Measurements from ENCODE around the gene FOXK2.

The FOXK2 gene

DNA sequence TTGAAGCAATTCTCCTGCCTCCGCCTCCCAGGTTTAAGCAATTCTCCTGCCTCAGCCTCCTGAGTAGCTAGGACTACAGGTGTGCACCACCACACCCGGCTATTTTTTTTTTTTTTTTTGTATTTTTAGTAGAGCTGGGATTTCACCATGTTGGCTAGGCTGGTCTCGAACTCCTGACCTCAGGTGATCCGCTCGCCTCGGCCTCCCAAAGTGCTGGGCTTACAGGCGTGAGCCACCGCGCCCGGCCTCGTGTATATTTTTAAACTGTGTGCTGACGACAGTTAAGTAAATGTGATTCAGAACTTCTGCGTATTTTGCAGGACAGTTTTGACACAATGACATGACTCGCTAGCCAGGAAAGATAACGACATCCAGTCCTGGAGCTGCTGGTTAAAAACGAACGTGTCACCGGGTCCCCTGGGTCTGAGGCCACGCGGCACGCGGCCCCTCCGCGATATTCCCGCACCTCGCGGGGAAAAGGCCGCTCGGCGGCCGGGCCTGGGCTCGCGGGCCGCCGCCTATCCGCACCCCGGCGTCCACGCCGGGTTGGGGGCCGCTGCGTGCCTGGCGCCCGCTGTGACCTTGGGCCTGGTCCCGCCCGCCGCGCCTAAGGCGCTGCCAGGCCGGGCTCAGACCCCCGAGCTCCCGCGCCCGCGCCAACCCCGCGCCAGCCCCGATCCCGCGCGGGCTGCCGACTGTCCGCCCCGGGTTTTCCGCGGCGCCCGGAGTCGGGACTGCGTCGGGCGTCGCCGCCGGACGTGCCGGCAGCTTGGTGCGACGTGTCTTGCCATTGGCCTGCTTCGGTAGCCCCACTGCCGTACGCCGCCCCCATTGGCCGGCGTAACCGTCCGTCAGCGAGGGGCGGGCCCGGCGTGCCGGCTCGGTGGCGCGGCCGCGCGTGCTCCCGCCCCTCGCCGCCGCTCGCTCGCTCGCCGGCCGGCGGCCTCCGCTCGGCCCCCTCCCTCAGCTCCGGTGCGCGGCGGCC is at the start of gene FOXK2:
Gene FOXK2 (plus strand): TSS at position 907 of the 985 bp plus-strand sequence. CDS start 157 bp downstream, outside the sequence.
- DNase-seq (ENCODE audit: low read depth in 1 of 2, low spot score in 1 of 2): peak; percentile 85 to 91

DNA sequence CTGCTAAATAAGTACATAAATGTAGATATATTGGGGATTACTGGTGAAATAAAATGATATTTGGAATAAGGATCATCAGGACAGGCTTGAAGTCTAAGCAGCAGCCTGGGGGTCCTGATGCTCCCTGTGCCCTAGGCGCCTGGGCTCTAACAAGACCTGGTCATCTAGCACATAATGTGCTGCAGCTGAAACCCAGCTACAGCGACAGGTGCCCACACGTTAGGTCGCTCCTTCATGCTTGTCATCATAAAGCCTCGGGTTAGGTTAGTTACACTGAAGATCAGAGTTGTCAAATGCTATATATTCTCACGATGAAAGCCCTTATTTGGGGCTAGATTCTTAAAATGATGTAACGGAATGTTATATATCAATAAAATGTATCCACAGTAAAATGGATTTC is 49.5 kb upstream of the FOXK2 start:
- no peak for DNase-seq (ENCODE audit: low read depth in 1 of 2, low spot score in 1 of 2)

DNA sequence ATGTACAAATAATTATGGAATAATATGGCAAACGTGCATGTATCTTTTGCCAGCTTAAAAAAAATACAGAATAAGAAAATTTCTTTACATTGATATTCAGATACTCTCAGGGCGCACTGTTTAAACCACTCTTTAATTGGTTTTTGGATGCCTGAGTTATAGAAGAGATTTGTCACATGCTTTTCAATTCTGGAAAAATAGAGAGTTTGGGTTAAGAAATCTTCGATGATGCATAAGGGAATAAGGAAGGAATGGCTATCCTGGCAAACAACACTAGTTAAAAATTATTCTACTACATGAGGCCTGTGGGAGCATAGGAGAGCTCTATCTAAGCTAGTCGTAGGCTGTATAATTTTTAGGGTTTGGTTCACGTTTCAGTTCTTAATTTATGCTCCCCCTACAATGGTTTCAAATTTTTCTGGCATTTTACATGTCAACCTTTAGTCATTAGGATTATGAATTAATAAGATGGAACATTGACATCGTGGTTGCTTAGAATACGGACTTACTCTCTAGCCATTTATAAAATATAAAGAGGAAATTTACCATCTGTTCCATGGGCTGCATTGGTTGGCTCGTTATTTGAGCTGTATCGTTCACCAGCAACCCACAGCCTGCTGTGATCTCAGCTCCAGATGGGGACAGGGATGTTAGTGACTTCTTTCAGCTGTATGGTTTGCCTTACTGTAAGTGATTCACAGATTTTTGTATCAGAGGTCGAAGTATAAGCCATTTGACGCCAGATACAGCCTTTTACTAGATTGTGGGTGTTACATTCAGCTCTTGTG is 45.1 kb upstream of the FOXK2 start:
- DNase-seq (ENCODE audit: low read depth in 1 of 2, low spot score in 1 of 2): no peak

DNA sequence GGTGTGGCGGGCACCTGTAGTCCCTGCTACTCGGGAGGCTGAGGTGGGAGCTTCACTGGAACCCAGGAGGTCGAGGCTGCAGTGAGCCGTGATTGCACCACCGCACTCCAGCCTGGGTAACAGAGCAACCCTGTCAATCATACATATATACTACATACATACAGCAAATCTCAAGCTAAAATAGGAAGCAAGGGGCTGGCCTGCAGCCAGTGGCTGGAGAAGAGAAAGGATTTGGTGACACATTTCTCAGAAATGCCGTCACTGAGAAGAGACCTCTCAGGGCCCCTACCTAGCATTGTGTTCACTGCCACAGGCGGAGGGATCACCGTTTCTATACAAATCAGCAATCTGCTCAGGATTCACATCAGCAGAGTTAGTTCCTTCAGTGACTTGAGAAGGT is 44.1 kb upstream of the FOXK2 start:
- DNase-seq (ENCODE audit: low read depth in 1 of 2, low spot score in 1 of 2): no peak

DNA sequence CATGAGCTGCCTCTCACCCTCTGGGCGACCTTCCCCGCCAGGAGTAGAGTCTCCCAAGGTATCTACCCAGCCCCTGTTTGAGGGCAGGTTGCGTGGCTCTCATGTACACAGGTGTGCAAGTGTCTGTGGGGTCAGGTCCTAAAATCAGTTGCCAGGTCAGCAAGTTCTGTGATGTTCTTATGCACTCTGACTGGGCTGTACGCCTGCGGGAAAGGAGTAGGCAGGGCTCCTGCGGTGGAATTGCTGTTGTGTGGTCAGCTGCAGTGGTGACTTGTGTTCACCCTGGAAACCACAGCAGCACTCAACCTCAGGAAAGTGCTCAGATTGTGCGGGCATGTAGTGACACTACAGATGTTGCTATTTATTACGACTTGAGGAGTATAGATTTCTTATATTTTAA is 41.6 kb upstream of the FOXK2 start:
- no peak for DNase-seq (ENCODE audit: low read depth in 1 of 2, low spot score in 1 of 2)

DNA sequence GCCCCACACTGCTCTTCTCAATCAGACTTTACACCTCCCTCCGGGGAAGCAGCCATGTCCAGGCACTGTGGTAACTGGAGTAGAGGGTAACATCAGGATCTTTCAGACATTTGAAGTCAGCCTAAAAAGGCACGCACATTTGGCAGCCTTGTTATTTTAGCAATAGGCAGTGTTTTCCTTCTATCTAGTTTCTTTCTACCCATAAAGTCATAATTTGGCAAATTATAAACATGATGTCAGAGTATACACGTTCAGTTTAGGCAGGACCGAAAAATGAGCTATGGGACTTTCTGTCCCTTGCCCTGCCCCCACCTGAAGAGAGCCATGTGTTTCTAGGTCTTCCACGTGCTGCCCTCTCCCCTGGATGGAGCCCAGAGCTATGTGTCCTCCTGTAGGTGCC is 39.9 kb upstream of the FOXK2 start:
- DNase-seq (ENCODE audit: low read depth in 1 of 2, low spot score in 1 of 2): no peak

DNA sequence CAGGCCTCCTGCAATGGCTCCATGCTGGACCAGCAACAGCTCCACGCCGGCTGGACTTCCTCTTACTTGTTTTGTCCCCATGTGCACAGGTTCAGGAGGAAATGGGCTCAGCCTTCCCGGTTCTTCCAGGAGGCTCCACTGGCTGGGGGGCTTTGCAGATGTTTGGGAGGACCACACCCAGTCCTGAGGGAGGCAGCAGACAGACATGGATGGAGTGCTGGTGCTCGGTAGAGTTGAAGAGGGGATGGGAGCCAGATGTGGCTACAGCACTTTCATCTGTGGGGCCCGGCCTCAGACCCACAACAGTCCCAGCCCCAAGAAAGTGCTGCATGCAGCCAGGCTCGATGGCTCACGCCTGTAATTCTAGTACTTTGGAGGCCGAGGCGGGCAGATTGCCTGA is 39.2 kb upstream of the FOXK2 start:
- DNase-seq (ENCODE audit: low read depth in 1 of 2, low spot score in 1 of 2): no peak

DNA sequence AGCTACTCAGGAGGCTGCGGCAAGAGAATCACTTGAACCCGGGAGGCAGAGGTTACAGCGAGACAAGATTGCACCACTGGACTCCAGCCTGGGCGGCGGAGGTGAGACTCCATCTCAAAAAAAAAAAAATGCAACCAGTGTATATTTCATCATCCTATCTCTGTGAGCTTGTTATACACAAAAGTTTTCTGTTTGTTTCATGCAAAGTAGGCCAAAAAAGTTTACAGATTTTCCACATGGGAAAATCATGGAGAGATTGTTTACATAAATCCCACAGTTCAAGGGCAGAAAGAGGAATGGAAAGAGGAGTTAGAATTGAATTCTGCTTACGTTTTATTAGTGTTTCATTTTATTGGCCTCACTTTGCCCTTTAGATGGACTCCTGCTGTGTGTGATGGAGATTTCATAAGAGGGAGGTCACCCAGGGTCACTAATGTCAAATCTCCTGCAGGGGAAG is 36.3 kb upstream of the FOXK2 start:
- DNase-seq (ENCODE audit: low read depth in 1 of 2, low spot score in 1 of 2): no peak

DNA sequence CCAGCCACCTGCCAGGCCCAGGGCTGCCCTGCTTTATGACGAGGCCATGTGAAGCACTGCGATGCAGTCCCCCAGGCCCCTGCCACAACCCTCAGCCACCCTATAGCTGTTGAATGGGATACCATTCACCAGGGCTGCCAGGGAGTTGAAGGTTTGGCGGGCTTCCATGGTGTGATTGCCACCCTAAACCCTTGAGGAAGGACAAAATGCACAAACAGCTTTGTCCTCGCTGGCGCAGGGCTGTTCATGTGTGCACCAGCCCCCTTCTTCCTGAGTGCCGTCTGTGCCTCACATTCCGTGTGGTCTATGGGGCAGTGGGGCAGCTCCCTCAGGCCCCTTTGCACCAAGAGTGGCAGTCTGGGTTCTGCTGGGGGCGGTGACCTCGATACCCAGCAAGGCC is 35.7 kb upstream of the FOXK2 start:
- no peak for DNase-seq (ENCODE audit: low read depth in 1 of 2, low spot score in 1 of 2)

DNA sequence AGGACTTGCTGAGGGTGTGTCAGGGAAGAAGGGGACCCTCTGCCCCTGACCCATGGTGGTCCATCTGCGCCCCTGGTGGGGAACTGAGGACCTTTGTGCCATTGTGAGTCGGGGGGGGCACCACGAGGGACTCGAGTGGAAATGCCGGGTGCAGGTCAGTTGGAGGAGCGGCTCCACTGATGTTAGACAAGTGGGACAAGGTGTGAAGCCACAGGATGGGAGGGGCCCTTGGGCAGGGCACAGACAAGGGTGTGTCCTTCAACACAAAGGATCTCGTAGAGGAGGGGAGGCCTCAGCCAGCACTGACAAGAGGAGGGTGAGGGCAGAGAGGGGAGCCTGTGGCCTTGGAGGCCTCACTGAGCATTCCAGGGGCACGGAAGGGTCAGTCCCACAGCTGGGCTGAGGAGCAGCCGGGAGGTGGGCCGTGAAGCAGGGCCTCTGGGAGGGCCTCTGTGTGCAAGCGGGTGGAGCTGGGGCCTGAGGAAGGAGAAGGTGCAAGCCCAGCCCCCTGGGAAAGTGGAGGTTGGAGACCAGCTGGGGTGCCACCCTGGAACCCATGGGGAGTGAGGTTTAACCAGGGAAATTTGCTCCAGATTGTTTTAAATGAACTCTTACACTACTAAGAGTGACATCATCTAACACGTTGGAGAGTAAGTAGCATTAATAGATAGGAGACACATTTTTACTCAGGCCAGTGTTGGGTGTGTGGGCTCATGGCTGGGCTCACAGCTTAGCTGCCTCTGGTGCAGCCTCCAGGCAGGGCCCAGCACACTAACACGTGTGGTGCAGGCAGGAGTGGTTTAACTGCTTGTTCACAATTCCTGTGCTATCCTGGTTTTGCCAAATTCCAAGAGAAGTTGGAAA is 33.1 kb upstream of the FOXK2 start:
- no peak for DNase-seq (ENCODE audit: low read depth in 1 of 2, low spot score in 1 of 2)

DNA sequence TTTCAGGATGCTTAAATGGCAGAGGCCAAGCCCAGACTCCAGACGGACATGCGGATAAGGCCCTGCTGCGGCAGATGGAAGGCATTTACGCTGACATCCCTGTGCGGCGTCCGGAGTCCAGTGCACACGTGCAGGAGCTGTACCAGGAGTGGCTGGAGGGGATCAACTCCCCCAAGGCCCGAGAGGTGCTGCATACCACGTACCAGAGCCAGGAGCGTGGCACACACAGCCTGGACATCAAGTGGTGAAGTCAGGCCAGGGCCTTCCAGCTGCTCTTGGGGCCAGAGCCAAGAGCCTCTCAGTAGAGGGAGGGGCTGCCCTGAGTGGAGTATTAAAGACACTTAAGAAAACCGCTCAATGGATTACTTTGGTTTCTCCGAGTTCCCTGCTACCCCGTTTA is 31.6 kb upstream of the FOXK2 start:
- DNase-seq (ENCODE audit: low read depth in 1 of 2, low spot score in 1 of 2): no peak

DNA sequence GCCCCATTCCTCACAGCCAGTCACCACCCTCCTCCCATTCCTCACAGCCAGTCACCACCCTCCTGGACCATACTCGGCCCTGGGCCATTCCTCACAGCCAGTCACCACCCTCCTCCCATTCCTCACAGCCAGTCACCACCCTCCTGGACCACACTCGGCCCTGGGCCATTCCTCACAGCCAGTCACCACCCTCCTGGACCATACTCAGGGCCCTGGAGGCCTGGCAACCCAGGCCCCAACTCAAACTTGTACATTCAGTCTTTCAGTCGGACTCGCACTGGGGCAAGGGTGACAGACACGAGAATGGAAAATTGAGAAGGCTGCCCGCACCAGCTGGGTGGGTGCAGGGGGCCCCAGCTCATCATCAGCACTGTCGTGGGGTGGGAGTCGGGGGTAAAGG is 30.4 kb upstream of the FOXK2 start:
- no peak for DNase-seq (ENCODE audit: low read depth in 1 of 2, low spot score in 1 of 2)

DNA sequence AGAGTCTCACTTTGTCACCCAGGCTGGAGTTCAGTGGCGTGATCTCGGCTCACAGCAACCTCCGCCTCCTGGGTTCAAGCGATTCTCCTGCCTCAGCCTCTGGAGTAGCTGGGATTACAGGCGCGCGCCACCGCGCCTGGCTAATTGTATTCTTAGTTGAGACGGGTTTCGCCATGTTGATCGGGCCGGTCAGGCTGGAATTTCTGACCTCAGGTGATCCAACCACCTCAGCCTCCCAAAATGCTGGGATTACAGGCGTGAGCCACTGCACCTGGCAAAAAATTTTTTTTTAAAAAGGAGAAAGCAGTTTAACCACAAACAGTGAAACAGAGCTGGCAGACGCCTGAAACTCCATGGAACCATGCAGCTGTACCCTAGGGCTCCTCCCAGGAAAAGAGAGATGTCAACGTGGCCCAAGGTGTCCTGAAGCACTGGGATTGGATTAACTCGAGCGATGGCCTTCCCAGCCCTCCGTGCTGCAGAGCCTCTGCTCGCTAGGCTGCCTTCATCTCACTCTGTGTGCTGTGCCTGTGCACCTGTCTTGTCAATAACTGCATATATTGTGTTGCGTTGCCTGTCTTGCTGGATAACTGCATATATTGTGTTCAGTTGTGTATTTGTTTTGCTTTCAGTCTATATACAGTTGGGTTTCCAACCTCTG is 29.6 kb upstream of the FOXK2 start:
- DNase-seq (ENCODE audit: low read depth in 1 of 2, low spot score in 1 of 2): no peak

DNA sequence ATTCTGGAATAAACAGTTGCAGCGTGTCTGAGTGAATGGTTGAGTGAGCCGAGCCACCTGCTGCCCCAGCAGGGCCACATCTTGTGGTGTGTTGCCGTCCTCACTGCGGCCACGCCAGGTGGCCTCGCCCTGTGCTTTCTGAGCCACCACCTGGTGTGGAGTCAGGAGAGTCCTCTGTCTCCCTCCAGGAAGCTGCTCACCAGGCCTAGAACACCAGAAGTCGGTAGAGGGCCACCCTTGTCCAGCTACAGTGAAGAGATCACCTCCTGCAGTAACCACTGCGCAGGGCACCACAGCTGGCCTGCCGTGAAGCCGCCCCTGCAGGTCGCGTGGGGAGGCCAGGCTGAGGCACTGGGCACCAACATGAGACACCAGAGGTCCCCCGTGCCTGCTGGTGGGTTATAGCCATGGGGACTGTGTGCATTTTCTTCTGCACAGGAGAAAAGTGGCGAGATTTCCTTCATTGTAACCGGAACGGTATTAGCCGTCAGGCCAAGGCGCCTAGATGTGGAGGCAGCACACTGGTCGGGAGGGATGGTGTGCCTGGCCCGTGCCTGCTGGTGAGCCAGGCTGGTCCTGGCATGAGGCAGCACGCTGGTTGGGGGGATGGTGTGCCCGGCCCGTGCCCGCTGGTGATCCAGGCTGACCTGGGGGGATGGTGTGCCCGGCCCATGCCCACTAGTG is 28.9 kb upstream of the FOXK2 start:
- DNase-seq (ENCODE audit: low read depth in 1 of 2, low spot score in 1 of 2): no peak

DNA sequence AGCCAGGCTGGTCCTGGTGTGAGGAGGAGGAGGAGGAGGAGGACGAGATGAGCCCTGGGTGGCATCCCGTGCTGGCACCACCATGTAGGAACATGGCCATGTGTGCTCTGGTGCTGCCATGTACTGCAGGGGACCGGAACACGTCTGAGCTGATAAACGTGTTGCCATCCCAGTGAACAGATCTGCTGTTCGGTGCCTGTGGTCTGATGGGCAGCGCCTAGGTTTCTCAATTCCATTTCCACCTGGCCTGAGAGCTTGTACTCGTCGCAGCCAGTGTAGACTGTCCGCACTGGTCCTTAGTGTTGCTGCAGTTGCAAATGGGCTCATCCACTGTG is 28.4 kb upstream of the FOXK2 start:
- DNase-seq (ENCODE audit: low read depth in 1 of 2, low spot score in 1 of 2): no peak

DNA sequence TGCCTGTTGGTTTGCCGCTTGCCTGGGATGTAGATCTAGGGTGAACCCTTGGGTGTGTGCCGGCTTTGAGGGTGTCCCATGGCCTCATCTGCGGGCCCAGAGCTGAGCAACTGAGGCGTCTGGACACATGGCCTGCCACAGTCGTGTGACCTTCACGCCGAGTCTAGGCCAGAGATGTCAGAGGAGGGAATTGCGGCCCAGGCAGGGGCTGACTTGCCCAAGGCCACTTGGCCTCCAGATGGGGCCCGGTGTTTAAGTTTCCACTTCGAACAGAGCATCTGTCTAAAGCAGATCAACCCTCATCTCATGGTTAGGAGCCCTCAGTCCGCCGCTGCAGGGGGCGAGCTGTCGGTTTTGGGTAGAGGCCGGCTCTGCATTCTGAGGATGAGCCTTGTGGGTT is 28.0 kb upstream of the FOXK2 start:
- no peak for DNase-seq (ENCODE audit: low read depth in 1 of 2, low spot score in 1 of 2)

DNA sequence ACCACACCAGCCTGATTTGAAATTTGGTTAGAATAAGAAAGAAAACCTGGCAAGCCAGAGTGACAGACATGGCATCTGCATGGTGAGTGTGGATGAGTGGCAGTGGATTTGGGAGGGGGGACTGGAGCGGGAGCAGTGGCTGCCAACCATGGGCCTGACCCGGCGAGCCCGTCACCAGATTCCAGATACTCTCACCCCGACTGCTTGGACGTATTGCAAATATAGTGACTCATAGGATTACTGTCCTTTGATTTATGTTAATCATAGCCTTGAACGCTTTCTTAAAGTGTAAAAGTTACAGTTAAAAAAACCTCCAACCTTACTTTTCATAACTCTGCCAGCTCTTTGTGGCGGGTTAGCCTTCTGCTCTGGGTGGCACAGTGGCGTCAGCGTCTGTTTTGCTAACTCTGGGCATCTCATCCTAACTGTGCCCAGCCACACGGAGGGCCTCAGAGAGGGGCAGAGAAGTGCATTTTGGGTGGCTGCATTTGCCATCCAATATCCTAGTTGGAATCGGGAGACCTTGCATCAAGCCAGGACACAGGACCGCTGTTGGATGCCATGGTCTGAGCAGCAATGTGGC is 26.8 kb upstream of the FOXK2 start:
- no peak for DNase-seq (ENCODE audit: low read depth in 1 of 2, low spot score in 1 of 2)

DNA sequence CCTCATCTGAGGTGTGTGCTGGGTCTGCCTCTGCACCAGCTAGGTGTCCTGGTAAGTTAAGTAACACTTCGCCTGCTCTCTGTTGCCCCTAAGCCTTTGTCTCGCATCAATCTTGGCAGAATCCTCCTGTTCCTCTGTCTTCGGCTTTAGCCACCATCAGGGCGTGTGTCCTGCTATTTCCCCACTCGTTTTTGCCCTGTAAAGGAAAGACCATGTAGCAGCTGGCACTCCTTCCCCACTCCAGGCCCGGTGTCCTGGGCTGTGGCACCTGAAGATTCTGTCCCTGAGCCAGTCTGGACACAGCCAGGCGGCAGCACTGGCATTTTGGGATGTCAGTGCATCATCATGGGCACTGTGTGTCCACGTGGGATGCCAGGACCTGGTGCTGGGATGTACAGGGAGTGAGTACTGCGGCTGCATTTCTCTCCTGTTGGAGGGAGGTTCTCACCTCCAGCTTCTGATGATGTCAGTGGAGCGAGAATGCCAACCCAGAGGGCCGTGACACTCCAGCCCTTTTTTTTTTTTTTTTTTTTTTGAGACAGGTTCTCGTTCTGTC is 26.2 kb upstream of the FOXK2 start:
- DNase-seq (ENCODE audit: low read depth in 1 of 2, low spot score in 1 of 2): no peak

DNA sequence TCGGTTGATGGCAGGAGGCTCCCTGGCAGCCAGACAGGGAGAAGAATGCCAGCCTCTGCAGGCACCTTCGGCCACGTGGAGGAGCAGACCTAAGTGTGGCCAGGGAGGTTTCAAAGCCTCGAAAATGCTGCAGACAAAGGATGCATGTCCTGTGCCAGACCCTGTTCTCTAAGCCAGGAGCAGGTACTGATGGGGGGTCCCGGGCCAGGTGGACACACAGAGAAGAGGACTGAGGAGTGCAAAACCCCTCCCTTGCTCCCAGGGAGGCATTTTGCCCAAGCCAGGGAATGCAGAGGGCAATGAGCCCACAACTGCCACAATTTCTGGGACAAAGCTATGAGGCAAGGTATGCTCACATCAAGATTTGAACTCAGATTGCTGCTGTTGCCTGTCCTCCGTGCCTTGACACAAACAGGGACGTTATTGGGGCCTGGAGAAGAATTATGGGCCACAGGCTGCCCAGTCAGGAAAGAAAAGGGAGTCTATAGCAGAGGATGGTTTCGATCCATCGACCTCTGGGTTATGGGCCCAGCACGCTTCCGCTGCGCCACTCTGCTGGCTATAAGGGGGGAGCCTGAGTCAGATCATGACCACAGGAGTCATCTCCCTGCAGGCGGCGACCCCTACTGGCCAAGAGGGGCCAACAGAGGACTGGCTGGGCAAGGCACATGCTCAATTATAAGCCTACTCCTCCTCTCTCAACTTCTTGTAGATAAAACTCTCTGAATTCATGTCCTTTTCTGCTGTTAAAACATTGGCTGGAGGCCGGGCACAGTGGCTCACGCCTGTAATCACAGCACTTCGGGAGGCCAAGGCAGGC is 25.1 kb upstream of the FOXK2 start:
- DNase-seq (ENCODE audit: low read depth in 1 of 2, low spot score in 1 of 2): peak; percentile 72 to 85

Measured in activated T-helper 1 cell treated with anti-CD3 and anti-CD28 coated beads, Interleukin-2, amount 50 U/mL, for 16 hours (primary cell).